Keratinocyte (primary cell): ENCODE results near the gene ROR2. TPM values are rescaled to one million over a fixed set of nuclear protein-coding genes. Genes with fewer than 3 reads are reported as not detected.

ENCODE experiments used
- DNase-seq: peaks from one replicate; pipeline ENCODE4 v3.0.0-alpha.2; 2011; ENCODE audit warnings: low read depth, missing footprints, low spot score
- FAIRE-seq: peaks from 2 replicates; lab custom pipeline; 2011; peaks lifted over from hg19 to GRCh38; lab: Jason Lieb, UNC
- H2AFZ ChIP-seq: 2 replicates; pipeline ENCODE4 v1.6.0; 2012; ENCODE audit warnings: low read length, control low read depth, inconsistent platforms; ENCODE audit not compliant: control insufficient read depth
- H3K27ac ChIP-seq: 2 replicates; pipeline ENCODE4 v1.5.1; 2011; ENCODE audit warnings: low read length; ENCODE audit not compliant: control insufficient read depth, insufficient read depth
- H3K27me3 ChIP-seq: 3 replicates; pipeline ENCODE4 v1.6.0; 2011; ENCODE audit warnings: low read length; ENCODE audit not compliant: control insufficient read depth, insufficient read depth; ENCODE audit errors: extremely low read depth
- H3K36me3 ChIP-seq, 2 experiments: 2 replicates in 1 of 2; 3 replicates in 1 of 2; pipeline ENCODE4 v1.5.1; 2011; ENCODE audit warnings: low read length in 2 of 2, mild to moderate bottlenecking in 1 of 2; ENCODE audit not compliant: control insufficient read depth in 2 of 2, insufficient read depth in 2 of 2; ENCODE audit errors: extremely low read depth in 1 of 2
- H3K4me1 ChIP-seq: 3 replicates; pipeline ENCODE4 v1.5.1; 2011; ENCODE audit warnings: low read length; ENCODE audit not compliant: control insufficient read depth, insufficient read depth; ENCODE audit errors: extremely low read depth
- H3K4me2 ChIP-seq: 3 replicates; pipeline ENCODE4 v1.6.0; 2011; ENCODE audit warnings: low read depth, low read length; ENCODE audit not compliant: control insufficient read depth, insufficient read depth; ENCODE audit errors: extremely low read depth
- H3K4me3 ChIP-seq, 3 experiments: fragments of 200-600 bp in 1 of 3; sonication (generic) in 1 of 3; 2 replicates in 2 of 3; 3 replicates in 1 of 3; pipeline ENCODE4 v1.5.1; 2011 to 2016; ENCODE audit warnings: low read length in 3 of 3, mild to moderate bottlenecking in 3 of 3, control low read depth in 2 of 3, inconsistent platforms in 1 of 3, low read depth in 1 of 3, mixed read lengths in 1 of 3, mixed run types in 1 of 3, moderate library complexity in 1 of 3; ENCODE audit not compliant: control insufficient read depth in 2 of 3, insufficient read depth in 2 of 3; ENCODE audit errors: extremely low read depth in 1 of 3
- H3K79me2 ChIP-seq: 2 replicates; pipeline ENCODE4 v1.6.0; 2012; ENCODE audit warnings: low read length; ENCODE audit not compliant: control insufficient read depth, insufficient read depth
- H3K9ac ChIP-seq: 3 replicates; pipeline ENCODE4 v1.6.0; 2011; ENCODE audit warnings: low read length; ENCODE audit not compliant: control insufficient read depth, insufficient read depth; ENCODE audit errors: extremely low read depth
- H3K9me1 ChIP-seq: 3 replicates; pipeline ENCODE4 v1.6.0; 2011; ENCODE audit warnings: low read length; ENCODE audit not compliant: control insufficient read depth, insufficient read depth; ENCODE audit errors: extremely low read depth
- H3K9me3 ChIP-seq: 2 replicates; pipeline ENCODE4 v1.5.1; 2012; ENCODE audit warnings: low read depth, low read length; ENCODE audit not compliant: control insufficient read depth
- H4K20me1 ChIP-seq: 3 replicates; pipeline ENCODE4 v1.6.0; 2011; ENCODE audit warnings: low read length; ENCODE audit not compliant: control insufficient read depth, insufficient read depth; ENCODE audit errors: extremely low read depth
- EZH2 ChIP-seq: IDR thresholded peaks from one replicate; pipeline ENCODE4 v1.6.1; 2012; ENCODE audit warnings: inconsistent platforms, mild to moderate bottlenecking, low read length, moderate library complexity
- dilution Hi-C: fragments of 300-500 bp; cut with MboI; formaldehyde crosslinking; loops from one replicate; pipeline ENCODE4 v1.7.0; 2020; ENCODE audit warnings: low sequenced_read_pairs; ENCODE audit not compliant: extremely low pct_ligation_motif_present
- polyA plus RNA-seq, 5 experiments: library from polyadenylated mRNA; depleted of rRNA in 3 of 5; stranded (reverse) in 3 of 5; stranded (forward) in 1 of 5; unstranded in 1 of 5; fragments of >200 nt; gene quantifications; 1 replicate in 1 of 5; 2 replicates in 3 of 5; 3 replicates in 1 of 5; pipeline versions ENCODE4 v1.2.1 to v1.2.3, GENCODE V29; 2011 to 2012; ENCODE audit warnings: missing spikeins in 2 of 5, low read depth in 1 of 5, low replicate concordance in 1 of 5
- TF ChIP-seq, protein P1 (sequence below), 3 experiments: IDR thresholded peaks in 1 of 3; conservative IDR thresholded peaks in 1 of 3; optimal IDR thresholded peaks in 1 of 3; 2 replicates in 2 of 3; 3 replicates in 1 of 3; pipeline versions ENCODE3 to v1.5.1; 2011; ENCODE audit warnings: low read length in 3 of 3, mild to moderate bottlenecking in 3 of 3, moderate library complexity in 2 of 3, control low read depth in 1 of 3, inconsistent platforms in 1 of 3; ENCODE audit not compliant: insufficient read depth in 2 of 3; ENCODE audit errors: extremely low read depth in 1 of 3

The ROR2 gene
- polyA plus RNA-seq, 1 donor (not counting 4 experiments of a cell fraction or from before 2014, with no cell fraction given) = 0.22 TPM

DNA sequence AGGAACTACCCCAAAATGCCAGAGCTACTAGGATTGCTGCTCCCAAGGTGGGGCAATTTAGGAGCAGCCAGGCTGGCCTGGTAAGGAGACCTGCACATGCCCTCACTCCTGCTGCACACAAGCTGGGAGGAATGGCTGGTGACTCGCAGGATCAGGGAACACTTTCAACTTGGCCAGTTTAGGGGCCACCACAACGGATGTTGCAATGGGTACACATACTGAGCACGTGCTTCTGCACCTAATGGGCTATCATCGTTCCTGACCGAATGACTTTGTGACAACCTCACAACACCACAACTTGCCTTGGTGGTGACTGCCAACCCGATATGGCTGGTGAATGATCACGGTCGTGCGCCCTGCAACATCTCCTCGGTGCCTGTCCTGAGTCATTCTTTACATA is 172.0 kb downstream of the ROR2 start:
- Histone ChIP-seq H4K20me1 (no peaks in the 10 kb centered on the region), H3K4me1 (peaks cover 8% of the 10 kb centered on the region), H3K4me2 (no peak overlapping the region), H3K9me1 (no peaks in the 10 kb centered on the region), H3K36me3 (no peaks in the 10 kb centered on the region), H3K27me3 (peaks cover 5% of the 10 kb centered on the region), H3K9me3 (no peaks in the 10 kb centered on the region), H3K79me2 (no peaks in the 10 kb centered on the region), H2AFZ (no peak overlapping the region), H3K9ac (no peak overlapping the region), H3K27ac (no peak overlapping the region), H3K4me3 (no peak overlapping the region)
- FAIRE-seq = no peak
- no peak for DNase-seq
- TF ChIP-seq EZH2 = no peak
- TF ChIP-seq, protein P1, sequence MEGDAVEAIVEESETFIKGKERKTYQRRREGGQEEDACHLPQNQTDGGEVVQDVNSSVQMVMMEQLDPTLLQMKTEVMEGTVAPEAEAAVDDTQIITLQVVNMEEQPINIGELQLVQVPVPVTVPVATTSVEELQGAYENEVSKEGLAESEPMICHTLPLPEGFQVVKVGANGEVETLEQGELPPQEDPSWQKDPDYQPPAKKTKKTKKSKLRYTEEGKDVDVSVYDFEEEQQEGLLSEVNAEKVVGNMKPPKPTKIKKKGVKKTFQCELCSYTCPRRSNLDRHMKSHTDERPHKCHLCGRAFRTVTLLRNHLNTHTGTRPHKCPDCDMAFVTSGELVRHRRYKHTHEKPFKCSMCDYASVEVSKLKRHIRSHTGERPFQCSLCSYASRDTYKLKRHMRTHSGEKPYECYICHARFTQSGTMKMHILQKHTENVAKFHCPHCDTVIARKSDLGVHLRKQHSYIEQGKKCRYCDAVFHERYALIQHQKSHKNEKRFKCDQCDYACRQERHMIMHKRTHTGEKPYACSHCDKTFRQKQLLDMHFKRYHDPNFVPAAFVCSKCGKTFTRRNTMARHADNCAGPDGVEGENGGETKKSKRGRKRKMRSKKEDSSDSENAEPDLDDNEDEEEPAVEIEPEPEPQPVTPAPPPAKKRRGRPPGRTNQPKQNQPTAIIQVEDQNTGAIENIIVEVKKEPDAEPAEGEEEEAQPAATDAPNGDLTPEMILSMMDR (optimal IDR thresholded peaks at IDR 0.05 in 1 of 3, IDR thresholded peaks at IDR 0.05 in 1 of 3, conservative IDR thresholded peaks at IDR 0.05 in 1 of 3; ENCODE audit: extremely low read depth in 1 of 3, insufficient read depth in 2 of 3, low read length in 3 of 3) = no peak
- dilution Hi-C loops = loop anchor here (10.0 kb wide), 1 partner anchor 247 kb away; no protein-coding TSS in a partner anchor

DNA sequence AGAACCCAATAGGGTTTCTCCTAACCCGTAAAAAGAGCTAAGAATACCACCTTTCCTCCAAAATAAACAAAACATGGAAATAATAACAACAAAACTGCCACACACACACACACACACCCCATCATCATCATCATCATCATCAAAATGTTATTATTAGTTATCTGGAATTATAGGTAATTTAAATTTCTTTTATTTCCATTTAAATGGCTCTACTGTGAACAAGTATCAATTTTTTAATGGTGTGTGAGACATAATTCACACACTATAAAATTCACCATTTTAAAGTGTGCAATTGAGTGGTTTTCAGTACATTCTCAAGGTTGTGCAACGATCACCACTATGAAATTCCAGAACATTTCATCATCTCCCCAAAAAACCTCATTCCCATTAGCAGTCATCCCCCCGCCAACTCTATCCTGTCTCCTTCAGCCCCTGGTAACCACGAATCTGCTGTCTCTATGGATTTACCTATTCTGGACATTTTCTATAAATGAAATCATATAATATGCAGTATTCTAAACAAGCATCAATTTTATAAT is 172.7 kb downstream of the ROR2 start:
- H3K4me2 ChIP-seq = no peak overlapping the region
- DNase-seq (no peak), FAIRE-seq (no peak)

More for the DNA sequence above, 172.7 kb downstream of the ROR2 start:
- no peak overlapping the region for H3K4me3 ChIP-seq
- no peaks in the 10 kb centered on the region for H3K9me3 ChIP-seq
- no peak overlapping the region for H3K27ac ChIP-seq
- peaks cover 8% of the 10 kb centered on the region for H3K4me1 ChIP-seq
- no peak overlapping the region for H3K9ac ChIP-seq
- H3K36me3 ChIP-seq = no peaks in the 10 kb centered on the region
- H3K9me1 ChIP-seq = no peaks in the 10 kb centered on the region
- H2AFZ ChIP-seq = no peak overlapping the region
- TF ChIP-seq, protein P1 (optimal IDR thresholded peaks at IDR 0.05 in 1 of 3, IDR thresholded peaks at IDR 0.05 in 1 of 3, conservative IDR thresholded peaks at IDR 0.05 in 1 of 3; ENCODE audit: extremely low read depth in 1 of 3, insufficient read depth in 2 of 3, low read length in 3 of 3) = no peak
- no peak for TF ChIP-seq EZH2
- dilution Hi-C loops = loop anchor here (10.0 kb wide), 1 partner anchor 247 kb away; no protein-coding TSS in a partner anchor
- H4K20me1 ChIP-seq = no peaks in the 10 kb centered on the region
- peaks cover 5% of the 10 kb centered on the region for H3K27me3 ChIP-seq
- no peaks in the 10 kb centered on the region for H3K79me2 ChIP-seq
